Activated T-cell treated with anti-CD3 and anti-CD28 coated beads, Interleukin-2, amount 50 U/mL, for 4 hours (primary cell): Measurements from ENCODE around the gene SERPINB13. TPM values are rescaled to one million over a fixed set of nuclear protein-coding genes. Genes with fewer than 3 reads are reported as not detected.

Experiments used
- ATAC-seq, 2 donors: fragments of 200-7000 bp; cut with Tn5 transposase; one replicate each; pipeline ENCODE4 v1.10.0; 2021
- DNase-seq: peaks from one replicate; pipeline ENCODE4 v3.0.0-alpha.2; 2020
- H3K27me3 Mint-ChIP-seq: one replicate; pipeline ENCODE4 v1.8.0; 2021; ENCODE audit warnings: low read depth, mixed read lengths
- H3K36me3 Mint-ChIP-seq: one replicate; pipeline ENCODE4 v1.8.0; 2022; ENCODE audit warnings: mixed read lengths; ENCODE audit not compliant: insufficient read depth
- H3K4me1 Mint-ChIP-seq: one replicate; pipeline ENCODE4 v1.8.0; 2021; ENCODE audit warnings: low read depth, mixed read lengths
- H3K4me3 Mint-ChIP-seq: one replicate; pipeline ENCODE4 v1.8.0; 2021; ENCODE audit warnings: mild to moderate bottlenecking, moderate library complexity, mixed read lengths
- H3K9me3 Mint-ChIP-seq: one replicate; pipeline ENCODE4 v1.8.0; 2021; ENCODE audit warnings: mixed read lengths
- total RNA-seq, 3 donors: library from RNA; stranded (reverse); gene quantifications; one replicate each; pipeline ENCODE4 v1.2.1, GENCODE V29; 2021

Gene SERPINB13
- total RNA-seq, 3 donors from 2014 or later = not detected

GRCh38 chr18:63648241-63648640, 61.1 kb downstream of the SERPINB13 start:
- peaks cover 4% of the 10 kb centered on the region for H3K27me3 Mint-ChIP-seq

More at GRCh38 chr18:63648241-63648640, 61.1 kb downstream of the SERPINB13 start:
- H3K4me1 Mint-ChIP-seq = no peaks in the 10 kb centered on the region
- H3K9me3 Mint-ChIP-seq = no peaks in the 10 kb centered on the region
- ATAC-seq (no peak), DNase-seq (no peak)
- no peaks in the 10 kb centered on the region for H3K36me3 Mint-ChIP-seq
- no peak overlapping the region for H3K4me3 Mint-ChIP-seq

Other genes with a start within 250 kb of the SERPINB13 start
- gene KDSR, start 220.1 kb upstream of the SERPINB13 start, total RNA-seq = 10 to 100 TPM; 64.6 to 78.2 (median 76.2) TPM
- gene VPS4B, start 164.9 kb upstream of the SERPINB13 start, total RNA-seq = 10 to 100 TPM; 55.2 to 59.8 (median 59.3) TPM
- not detected for gene SERPINB5, start 110.4 kb upstream of the SERPINB13 start, total RNA-seq
- gene SERPINB12, start 45.0 kb upstream of the SERPINB13 start, total RNA-seq = not detected
- gene SERPINB4, start 56.9 kb downstream of the SERPINB13 start, total RNA-seq = not detected
- not detected for gene SERPINB3, start 74.5 kb downstream of the SERPINB13 start, total RNA-seq
- gene SERPINB11, start 115.6 kb downstream of the SERPINB13 start, total RNA-seq = not detected
- not detected for gene SERPINB7, start 188.1 kb downstream of the SERPINB13 start, total RNA-seq